Choroid plexus epithelial cell (primary cell): ENCODE measurements around the gene BMAL2.

Source experiments
- DNase-seq: peaks from one replicate; pipeline ENCODE4 v3.0.0-alpha.2; 2010; ENCODE audit warnings: low read depth
- H3K4me3 ChIP-seq: 2 replicates; pipeline ENCODE4 v1.5.1; 2011; ENCODE audit warnings: low read depth, mild to moderate bottlenecking, control low read depth, low read length, moderate library complexity
- TF ChIP-seq, protein P1 (sequence below): conservative IDR thresholded peaks from 2 replicates; pipeline ENCODE4 v1.5.1; 2011; ENCODE audit warnings: low read depth, mild to moderate bottlenecking, control low read depth, inconsistent platforms, low read length, moderate library complexity

The BMAL2 gene

DNA sequence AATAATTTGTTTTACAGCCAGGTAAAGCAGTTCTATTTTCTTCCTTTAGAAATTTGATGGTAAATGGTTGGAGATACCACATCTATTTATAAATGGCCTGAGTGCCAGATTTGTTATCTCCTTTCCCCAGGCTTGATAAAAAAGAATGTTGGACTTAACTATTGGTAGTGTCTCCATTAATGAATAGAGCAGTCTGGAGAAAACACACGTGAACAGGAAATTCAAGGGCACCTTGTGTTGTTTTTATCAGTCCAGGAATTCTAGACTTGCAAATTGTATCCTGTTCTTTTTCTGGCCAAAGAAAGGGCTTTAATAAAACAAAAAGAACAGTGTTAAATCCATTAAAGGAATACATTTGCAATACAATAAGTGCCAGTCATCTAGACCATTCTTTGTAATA lies 40.8 kb upstream of the BMAL2 start:
- no peak for DNase-seq
- TF ChIP-seq, protein P1, sequence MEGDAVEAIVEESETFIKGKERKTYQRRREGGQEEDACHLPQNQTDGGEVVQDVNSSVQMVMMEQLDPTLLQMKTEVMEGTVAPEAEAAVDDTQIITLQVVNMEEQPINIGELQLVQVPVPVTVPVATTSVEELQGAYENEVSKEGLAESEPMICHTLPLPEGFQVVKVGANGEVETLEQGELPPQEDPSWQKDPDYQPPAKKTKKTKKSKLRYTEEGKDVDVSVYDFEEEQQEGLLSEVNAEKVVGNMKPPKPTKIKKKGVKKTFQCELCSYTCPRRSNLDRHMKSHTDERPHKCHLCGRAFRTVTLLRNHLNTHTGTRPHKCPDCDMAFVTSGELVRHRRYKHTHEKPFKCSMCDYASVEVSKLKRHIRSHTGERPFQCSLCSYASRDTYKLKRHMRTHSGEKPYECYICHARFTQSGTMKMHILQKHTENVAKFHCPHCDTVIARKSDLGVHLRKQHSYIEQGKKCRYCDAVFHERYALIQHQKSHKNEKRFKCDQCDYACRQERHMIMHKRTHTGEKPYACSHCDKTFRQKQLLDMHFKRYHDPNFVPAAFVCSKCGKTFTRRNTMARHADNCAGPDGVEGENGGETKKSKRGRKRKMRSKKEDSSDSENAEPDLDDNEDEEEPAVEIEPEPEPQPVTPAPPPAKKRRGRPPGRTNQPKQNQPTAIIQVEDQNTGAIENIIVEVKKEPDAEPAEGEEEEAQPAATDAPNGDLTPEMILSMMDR = no peak
- H3K4me3 ChIP-seq = no peak overlapping the region

DNA sequence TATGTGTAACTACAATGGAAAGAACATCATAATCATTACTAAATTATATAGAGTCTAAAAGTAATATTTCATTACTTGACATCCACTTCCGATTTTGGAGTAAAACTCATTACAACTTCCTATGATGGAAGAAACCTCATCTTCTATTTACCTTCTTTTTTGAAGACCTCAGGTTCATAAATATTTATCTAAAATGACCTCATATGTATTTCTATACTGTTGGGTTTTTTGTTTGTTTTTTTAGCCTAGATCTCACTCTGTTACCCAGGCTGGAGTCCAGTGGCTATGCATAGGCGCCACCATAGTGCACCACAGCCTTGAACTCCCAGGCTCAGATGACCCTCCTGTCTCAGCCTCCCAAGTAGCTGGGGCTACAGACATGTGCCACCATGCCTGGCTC lies 39.9 kb upstream of the BMAL2 start:
- TF ChIP-seq, protein P1 = no peak
- no peak overlapping the region for H3K4me3 ChIP-seq

DNA sequence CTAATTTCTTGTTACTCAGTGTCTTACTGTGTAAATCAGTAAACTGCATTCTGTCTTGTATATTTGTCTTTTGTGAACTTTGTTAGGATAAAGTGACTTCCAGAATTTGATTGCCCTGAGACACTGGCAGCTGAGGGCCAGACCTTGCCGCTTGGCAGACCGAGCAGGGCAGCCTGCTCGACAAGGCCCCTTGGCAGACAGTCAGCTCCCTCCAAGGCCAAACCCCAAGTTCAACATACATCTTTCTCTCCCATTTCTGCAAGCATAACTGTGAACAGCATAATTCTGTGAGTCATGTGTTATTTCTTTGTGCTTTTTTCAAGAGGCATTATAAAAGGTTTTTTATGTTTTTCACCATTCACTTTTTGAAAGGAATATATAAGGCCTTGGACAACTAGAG lies 39.2 kb upstream of the BMAL2 start:
- peak; percentile 56 for DNase-seq
- TF ChIP-seq, protein P1 = no peak
- H3K4me3 ChIP-seq = no peak overlapping the region

More for the DNA sequence above, 39.9 kb upstream of the BMAL2 start:
- DNase-seq = no peak

DNA sequence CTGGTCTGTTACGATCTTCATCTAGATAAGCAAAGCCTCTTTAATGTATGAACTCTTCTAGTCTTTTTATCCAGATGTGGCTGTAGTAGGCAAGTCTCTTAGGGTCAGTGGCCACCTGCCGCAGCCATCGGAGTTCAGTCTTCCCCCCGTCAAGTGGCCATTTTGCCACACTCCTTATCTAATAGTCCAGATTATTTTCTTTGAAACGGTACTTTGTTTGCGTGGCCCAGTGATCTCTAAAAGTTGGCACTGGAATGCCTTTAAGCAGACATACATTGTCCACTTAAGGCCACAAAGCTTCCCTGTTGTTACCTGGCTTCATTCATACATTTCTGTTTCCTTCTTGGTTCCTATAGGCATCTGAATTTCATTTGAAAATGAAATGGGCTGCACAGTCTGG lies 36.0 kb upstream of the BMAL2 start:
- H3K4me3 ChIP-seq = no peak overlapping the region
- TF ChIP-seq, protein P1 = no peak
- no peak for DNase-seq

DNA sequence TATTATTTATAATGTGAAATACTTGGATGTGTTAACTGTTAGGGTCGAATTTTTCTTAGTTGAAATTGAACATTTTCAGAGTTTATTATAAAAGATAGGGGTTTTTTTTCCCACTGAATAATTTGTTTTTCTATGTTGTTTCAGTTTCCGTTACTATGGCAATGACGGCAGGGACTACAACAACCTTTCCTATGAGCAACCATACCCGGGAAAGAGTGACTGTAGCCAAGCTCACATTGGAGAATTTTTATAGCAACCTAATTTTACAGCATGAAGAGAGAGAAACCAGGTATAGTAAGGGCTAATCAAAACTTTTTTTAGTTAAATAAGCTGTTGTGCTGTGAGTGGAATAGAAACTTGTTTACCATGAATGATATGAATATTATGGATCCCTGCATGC lies 35.1 kb upstream of the BMAL2 start:
- TF ChIP-seq, protein P1 = no peak
- peak; percentile 31 for DNase-seq

DNA sequence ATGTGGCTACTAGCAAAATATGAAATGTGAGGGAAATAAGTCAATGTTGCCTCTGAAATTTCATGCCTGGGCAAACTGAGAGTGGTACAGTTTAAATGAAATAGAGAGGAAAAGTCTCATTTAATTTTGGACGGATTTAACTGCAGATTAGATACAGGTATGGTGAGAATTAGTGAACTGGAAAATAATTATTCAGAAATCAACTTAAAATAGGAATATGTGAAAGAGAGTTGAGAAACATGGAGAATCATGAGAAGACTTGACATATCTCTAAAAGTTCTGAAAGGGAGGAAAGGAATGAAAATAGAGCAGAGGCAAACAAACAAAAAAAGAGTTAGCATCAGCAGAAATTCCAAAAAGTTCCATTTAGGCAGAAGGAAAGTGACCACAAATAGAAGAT lies 33.5 kb upstream of the BMAL2 start:
- H3K4me3 ChIP-seq = no peak overlapping the region
- DNase-seq = no peak
- TF ChIP-seq, protein P1 = no peak

More for the DNA sequence above, 35.1 kb upstream of the BMAL2 start:
- no peak overlapping the region for H3K4me3 ChIP-seq

DNA sequence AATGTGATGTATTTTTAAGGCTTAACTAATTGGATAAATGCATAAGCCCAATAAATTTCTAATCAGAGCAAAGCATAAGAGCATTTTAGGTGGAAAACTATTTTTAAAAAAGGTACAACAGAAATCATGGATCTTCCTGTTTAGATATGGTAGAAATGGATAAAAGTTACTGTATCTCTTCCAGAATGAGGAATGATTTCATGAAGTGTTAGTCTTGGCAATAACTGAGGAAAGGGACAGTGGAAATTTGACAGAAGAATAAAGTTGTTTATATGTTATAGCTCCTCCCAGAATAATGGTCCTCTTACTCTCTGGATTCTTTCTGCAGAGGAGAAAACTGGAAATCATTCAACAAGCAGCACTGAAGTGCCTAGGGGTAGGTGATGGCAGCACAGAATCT lies 32.4 kb upstream of the BMAL2 start:
- no peak for DNase-seq
- H3K4me3 ChIP-seq = no peak overlapping the region
- TF ChIP-seq, protein P1 = no peak
